ENCODE results near the gene C2CD2L.

DNA sequence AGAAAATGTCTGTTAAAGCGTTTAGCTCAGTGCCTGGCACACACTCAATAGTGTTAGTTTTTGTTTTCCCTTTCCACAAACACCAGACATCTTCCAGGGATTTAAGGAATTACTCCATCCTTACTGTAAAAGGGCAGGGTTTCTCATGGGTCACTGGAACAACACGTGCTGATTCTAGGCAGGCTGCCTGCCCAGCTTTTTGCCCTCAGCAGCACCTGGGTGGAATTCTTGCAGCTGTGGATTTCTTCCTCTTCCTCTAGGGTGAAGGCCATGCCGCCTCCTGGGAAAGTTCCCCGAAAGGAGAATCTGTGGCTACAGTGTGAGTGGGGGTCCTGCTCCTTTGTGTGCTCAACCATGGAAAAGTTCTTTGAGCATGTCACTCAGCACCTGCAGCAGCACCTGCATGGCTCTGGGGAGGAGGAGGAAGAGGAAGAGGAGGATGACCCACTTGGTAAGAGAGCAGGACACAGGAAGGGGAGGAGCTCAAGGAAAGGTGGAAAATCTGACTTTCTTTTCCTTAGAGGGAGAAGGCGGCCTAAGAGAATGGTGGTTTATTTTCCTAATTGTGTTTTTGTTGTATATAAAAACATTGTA lies 19.6 kb downstream of the C2CD2L start:
- no peak for TF ChIP-seq CTCF (IDR thresholded peaks at IDR 0.05; ENCODE audit: extremely low read depth in 1 of 2, insufficient read depth in 1 of 2, low read depth in 1 of 2, low read length in 2 of 2)
- no peak for TF ChIP-seq POLR2AphosphoS5 (IDR thresholded peaks at IDR 0.05; ENCODE audit: insufficient read depth, low read depth, low read length)
- no peak for TF ChIP-seq POLR2A (IDR thresholded peaks at IDR 0.05; ENCODE audit: low read depth, low read length)
- TF ChIP-seq EZH2 (IDR thresholded peaks at IDR 0.05; ENCODE audit: borderline replicate concordance, low read depth, low read length, severe bottlenecking): no peak
- TF ChIP-seq MAX (IDR thresholded peaks at IDR 0.05; ENCODE audit: insufficient read depth, insufficient read length): no peak
